Mesendoderm (in vitro differentiated cells): ENCODE measurements around the gene CD81.
"Not testable (repeated sequence)": the region's sequence is repeated elsewhere in the genome, so short reads cannot be mapped to it uniquely, and the experiment has no call there.

Experiments used
- DNase-seq: peaks from one replicate; pipeline ENCODE4 v3.0.0; 2013
- H2AK5ac ChIP-seq: 2 replicates; pipeline ENCODE4 v1.6.1; 2013; ENCODE audit warnings: low read length, inconsistent platforms
- H2BK120ac ChIP-seq: 2 replicates; pipeline ENCODE4 v1.6.1; 2013; ENCODE audit warnings: low read depth, mild to moderate bottlenecking, low read length, moderate library complexity, mixed read lengths
- H2BK15ac ChIP-seq: replicated peaks from 2 replicates; pipeline ENCODE4 v1.6.1; 2013; ENCODE audit warnings: low read depth, mild to moderate bottlenecking, moderate library complexity
- H2BK5ac ChIP-seq: 2 replicates; pipeline ENCODE4 v1.6.1; 2013; ENCODE audit warnings: low read length, inconsistent platforms
- H3K18ac ChIP-seq: 2 replicates; pipeline ENCODE4 v1.6.1; 2013; ENCODE audit warnings: mild to moderate bottlenecking, low read length, mixed read lengths
- H3K23ac ChIP-seq: one replicate; pipeline ENCODE4 v1.6.1; 2013; ENCODE audit warnings: low read length
- H3K27ac ChIP-seq: 2 replicates; pipeline ENCODE4 v1.5.1; 2013; ENCODE audit warnings: low read depth, mild to moderate bottlenecking, inconsistent platforms, low read length, moderate library complexity
- H3K27me3 ChIP-seq: 2 replicates; pipeline ENCODE4 v1.6.1; 2013; ENCODE audit warnings: low read length, control low read depth, mild to moderate bottlenecking, inconsistent platforms; ENCODE audit not compliant: insufficient read depth, poor library complexity
- H3K36me3 ChIP-seq: 2 replicates; pipeline ENCODE4 v1.6.1; 2013; ENCODE audit warnings: low read length, inconsistent platforms; ENCODE audit not compliant: control insufficient read depth, insufficient read depth
- H3K4ac ChIP-seq: one replicate; pipeline ENCODE4 v1.6.1; 2013; ENCODE audit warnings: low read depth, mild to moderate bottlenecking, low read length, moderate library complexity
- H3K4me1 ChIP-seq: 2 replicates; pipeline ENCODE4 v1.6.1; 2013; ENCODE audit warnings: low read depth, low read length, inconsistent platforms; ENCODE audit not compliant: control insufficient read depth
- H3K4me2 ChIP-seq: 2 replicates; pipeline ENCODE4 v1.6.1; 2013; ENCODE audit warnings: low read length
- H3K4me3 ChIP-seq: 2 replicates; pipeline ENCODE4 v1.5.1; 2013; ENCODE audit warnings: mild to moderate bottlenecking, low read length
- H3K56ac ChIP-seq: one replicate; pipeline ENCODE4 v1.6.1; 2013; ENCODE audit warnings: low read length
- H3K79me1 ChIP-seq: 2 replicates; pipeline ENCODE4 v1.6.1; 2013; ENCODE audit warnings: low read length, inconsistent platforms
- H3K79me2 ChIP-seq: 2 replicates; pipeline ENCODE4 v1.6.1; 2013; ENCODE audit warnings: mild to moderate bottlenecking, low read length; ENCODE audit not compliant: control insufficient read depth, insufficient read depth
- H3K9ac ChIP-seq: 2 replicates; pipeline ENCODE4 v1.6.1; 2013; ENCODE audit warnings: low read length, inconsistent platforms
- H4K5ac ChIP-seq: one replicate; pipeline ENCODE4 v1.6.1; 2013; ENCODE audit warnings: low read length
- H4K8ac ChIP-seq: one replicate; pipeline ENCODE4 v1.6.1; 2013; ENCODE audit warnings: low read depth, mild to moderate bottlenecking, control low read depth, low read length, moderate library complexity
- WGBS: extraction: QIAGEN DNeasy Blood & Tissue Kit; methylation state at CpG from one replicate; pipeline ENCODE4 v1.1.7; 2013; ENCODE audit warnings: low lambda C conversion rate, missing lambda C conversion rate; ENCODE audit not compliant: insufficient coverage; ENCODE audit errors: extremely low coverage; 5-methylcytosine and 5-hydroxymethylcytosine counted together

CD81 gene

DNA sequence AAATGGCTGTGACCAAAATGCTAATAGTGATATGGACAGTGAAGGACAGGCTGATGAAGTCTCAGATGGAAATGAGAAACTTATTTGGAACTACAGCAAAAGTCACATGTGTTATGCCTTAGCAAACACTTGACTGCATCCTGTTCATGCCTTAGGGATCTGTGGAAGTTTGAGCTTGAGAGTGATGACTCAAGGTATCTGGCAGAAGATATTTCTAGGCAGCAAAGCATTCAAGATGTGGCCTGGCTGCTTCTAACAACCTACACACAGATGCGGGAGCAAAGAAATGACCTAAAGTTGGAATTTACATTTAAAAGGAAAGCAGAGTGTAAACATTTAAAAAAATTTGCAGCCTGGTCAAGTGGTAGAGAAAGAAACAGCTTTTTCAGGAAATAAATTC is 28.1 kb upstream of the CD81 start:
- no peaks in the 10 kb centered on the region for H3K79me2 ChIP-seq
- H3K27me3 ChIP-seq, result no peaks in the 10 kb centered on the region
- no peak overlapping the region for H3K56ac ChIP-seq
- no CpG with 5 or more reads among the region's 1 CpG for WGBS
- no peak overlapping the region for H2BK15ac ChIP-seq
- no peak overlapping the region for H3K18ac ChIP-seq
- no peak overlapping the region for H2BK5ac ChIP-seq
- no peak overlapping the region for H4K8ac ChIP-seq
- no peak overlapping the region for H3K4me3 ChIP-seq
- no peak overlapping the region for H3K27ac ChIP-seq
- no peaks in the 10 kb centered on the region for H3K36me3 ChIP-seq
- no peak for DNase-seq
- H3K9ac ChIP-seq, result no peak overlapping the region
- no peak overlapping the region for H3K4ac ChIP-seq
- no peak overlapping the region for H3K23ac ChIP-seq
- no peaks in the 10 kb centered on the region for H3K79me1 ChIP-seq
- H2AK5ac ChIP-seq, result no peak overlapping the region
- no peak overlapping the region for H3K4me2 ChIP-seq
- H4K5ac ChIP-seq, result no peak overlapping the region
- no peaks in the 10 kb centered on the region for H3K4me1 ChIP-seq
- H2BK120ac ChIP-seq, result no peak overlapping the region

DNA sequence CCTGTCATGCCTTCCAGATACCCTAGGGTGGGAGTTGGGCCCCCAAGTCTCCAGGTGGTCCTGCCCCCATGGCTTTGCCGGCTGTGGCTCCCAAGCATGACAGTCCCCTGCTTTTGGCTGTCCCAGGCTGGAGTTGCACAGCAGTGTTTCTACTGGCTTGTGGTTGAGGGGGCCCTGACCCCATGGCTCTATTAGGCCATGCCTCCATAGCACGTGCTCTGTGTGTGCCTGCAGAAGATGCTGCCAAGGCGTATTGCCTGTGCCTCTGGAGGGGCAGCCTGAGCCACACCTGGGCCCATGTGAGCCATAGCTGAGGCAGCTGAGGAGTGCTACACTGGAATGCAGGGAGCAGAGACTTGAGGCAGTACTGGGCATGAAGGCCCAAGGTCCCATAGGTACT is 25.4 kb upstream of the CD81 start:
- H2AK5ac ChIP-seq, result no peak overlapping the region
- no CpG with 5 or more reads among the region's 3 CpGs for WGBS
- no peak overlapping the region for H3K4ac ChIP-seq
- no peak overlapping the region for H3K18ac ChIP-seq
- H3K79me1 ChIP-seq, result no peaks in the 10 kb centered on the region
- H3K23ac ChIP-seq, result no peak overlapping the region
- no peak overlapping the region for H3K9ac ChIP-seq
- no peak overlapping the region for H3K27ac ChIP-seq
- no peak overlapping the region for H3K56ac ChIP-seq
- no peak overlapping the region for H3K4me3 ChIP-seq
- H2BK15ac ChIP-seq, result no peak overlapping the region
- no peaks in the 10 kb centered on the region for H3K36me3 ChIP-seq
- H3K27me3 ChIP-seq, result no peaks in the 10 kb centered on the region
- no peak for DNase-seq
- H4K8ac ChIP-seq, result no peak overlapping the region
- H3K4me2 ChIP-seq, result no peak overlapping the region
- no peak overlapping the region for H2BK120ac ChIP-seq
- no peak overlapping the region for H2BK5ac ChIP-seq
- H3K4me1 ChIP-seq, result no peaks in the 10 kb centered on the region
- no peaks in the 10 kb centered on the region for H3K79me2 ChIP-seq
- H4K5ac ChIP-seq, result no peak overlapping the region

DNA sequence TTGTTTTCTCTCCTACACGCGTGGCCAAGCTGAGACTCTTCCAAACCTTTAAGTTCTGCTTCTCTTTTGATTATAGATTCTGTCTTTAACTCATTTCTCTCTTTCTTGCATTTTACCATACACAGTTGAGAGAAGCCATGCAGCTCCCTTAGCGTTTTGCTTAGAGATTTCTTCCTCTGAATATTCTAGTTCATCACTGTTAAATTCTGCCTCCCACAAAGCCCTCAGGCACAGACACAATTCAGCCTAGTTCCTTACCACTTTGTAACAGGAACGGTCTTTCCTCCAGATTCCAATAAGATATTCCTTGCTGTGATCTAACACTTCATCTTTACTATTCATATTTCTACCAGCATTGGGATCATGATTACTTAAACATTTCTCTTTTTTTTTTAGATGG is 24.7 kb upstream of the CD81 start:
- Histone ChIP-seq H4K5ac (no peak overlapping the region), H2BK5ac (no peak overlapping the region), H3K27me3 (no peaks in the 10 kb centered on the region), H2AK5ac (no peak overlapping the region), H3K23ac (no peak overlapping the region), H3K4me1 (no peaks in the 10 kb centered on the region), H2BK120ac (no peak overlapping the region), H3K79me2 (no peaks in the 10 kb centered on the region), H3K4ac (no peak overlapping the region), H3K27ac (no peak overlapping the region), H3K18ac (no peak overlapping the region), H2BK15ac (no peak overlapping the region), H3K4me2 (no peak overlapping the region), H3K4me3 (no peak overlapping the region), H3K36me3 (no peaks in the 10 kb centered on the region), H3K56ac (no peak overlapping the region), H3K79me1 (no peaks in the 10 kb centered on the region), H3K9ac (no peak overlapping the region), H4K8ac (no peak overlapping the region)
- DNase-seq, result no peak
- WGBS, result no CpG with 5 or more reads among the region's 4 CpGs

DNA sequence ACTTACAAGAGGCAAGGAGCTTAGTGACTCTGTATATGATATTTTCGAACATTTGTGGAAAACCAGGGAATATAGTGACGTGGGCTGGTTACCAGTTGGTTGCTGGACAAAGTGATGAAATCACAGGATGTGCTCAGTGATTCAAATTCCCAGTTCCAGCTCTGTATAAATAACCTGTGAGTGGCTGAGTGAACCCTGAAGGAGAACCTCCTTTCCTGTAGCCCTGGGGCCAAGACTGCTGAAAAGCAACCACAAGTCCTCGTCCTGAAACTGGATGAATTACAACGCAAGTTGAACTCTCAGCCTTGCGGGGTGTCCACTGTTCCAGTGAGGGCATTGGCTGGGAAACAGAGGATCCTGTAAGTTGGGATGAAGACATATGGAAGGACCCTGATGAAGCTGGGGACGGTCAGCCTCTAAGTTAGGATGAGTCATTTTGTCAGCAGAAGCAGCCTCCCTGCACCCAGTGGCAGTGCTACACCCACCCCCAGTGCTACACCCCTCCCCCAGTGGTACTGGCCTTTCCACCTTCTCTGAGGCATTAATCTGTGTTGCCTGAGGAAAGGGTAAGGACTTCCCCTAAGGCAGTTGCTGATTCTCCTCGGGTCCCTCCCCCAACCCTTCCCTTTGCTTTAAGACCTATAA is 22.0 kb upstream of the CD81 start:
- Histone ChIP-seq H3K36me3 (no peaks in the 10 kb centered on the region), H2BK5ac (no peak overlapping the region), H3K79me2 (no peaks in the 10 kb centered on the region), H3K56ac (no peak overlapping the region), H2BK120ac (no peak overlapping the region), H3K27ac (no peak overlapping the region), H4K5ac (no peak overlapping the region), H4K8ac (no peak overlapping the region), H3K4me2 (no peak overlapping the region), H3K4me3 (no peak overlapping the region), H3K18ac (no peak overlapping the region), H3K4ac (no peak overlapping the region), H3K79me1 (no peaks in the 10 kb centered on the region), H3K27me3 (no peaks in the 10 kb centered on the region), H2BK15ac (no peak overlapping the region), H3K23ac (no peak overlapping the region), H3K4me1 (no peaks in the 10 kb centered on the region), H2AK5ac (no peak overlapping the region), H3K9ac (no peak overlapping the region)
- WGBS, result no CpG with 5 or more reads among the region's 7 CpGs
- DNase-seq, result no peak

DNA sequence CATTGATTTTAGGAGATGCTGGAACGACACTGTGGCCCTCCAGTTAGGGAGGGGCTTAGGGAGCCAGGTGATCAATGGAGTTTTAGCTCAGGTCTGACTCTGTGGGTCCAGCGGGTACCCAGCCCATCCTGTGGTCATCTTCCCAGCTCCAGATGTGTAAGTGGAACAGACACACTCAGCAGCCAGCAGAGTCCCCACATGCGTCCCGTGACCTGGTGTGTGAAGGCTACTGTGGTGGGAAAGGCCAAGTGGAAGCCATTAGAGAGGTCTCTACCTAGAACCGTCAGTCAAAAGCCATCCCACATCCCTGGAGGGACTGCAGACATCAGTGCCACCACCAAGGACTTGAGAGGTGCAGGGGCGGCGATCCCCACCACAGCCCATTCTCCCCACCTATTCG is 19.9 kb upstream of the CD81 start:
- WGBS, result no CpG with 5 or more reads among the region's 8 CpGs
- H3K4me2 ChIP-seq, result no peak overlapping the region
- no peak overlapping the region for H2BK5ac ChIP-seq
- no peak for DNase-seq
- no peak overlapping the region for H3K9ac ChIP-seq
- H3K56ac ChIP-seq, result no peak overlapping the region
- H2AK5ac ChIP-seq, result no peak overlapping the region
- no peaks in the 10 kb centered on the region for H3K4me1 ChIP-seq
- H3K36me3 ChIP-seq, result no peaks in the 10 kb centered on the region
- H3K27ac ChIP-seq, result no peak overlapping the region
- H4K5ac ChIP-seq, result no peak overlapping the region
- no peak overlapping the region for H4K8ac ChIP-seq
- H2BK15ac ChIP-seq, result no peak overlapping the region
- no peaks in the 10 kb centered on the region for H3K27me3 ChIP-seq
- H3K79me1 ChIP-seq, result no peaks in the 10 kb centered on the region
- H2BK120ac ChIP-seq, result no peak overlapping the region
- H3K18ac ChIP-seq, result no peak overlapping the region
- no peaks in the 10 kb centered on the region for H3K79me2 ChIP-seq
- no peak overlapping the region for H3K23ac ChIP-seq
- no peak overlapping the region for H3K4me3 ChIP-seq
- no peak overlapping the region for H3K4ac ChIP-seq

DNA sequence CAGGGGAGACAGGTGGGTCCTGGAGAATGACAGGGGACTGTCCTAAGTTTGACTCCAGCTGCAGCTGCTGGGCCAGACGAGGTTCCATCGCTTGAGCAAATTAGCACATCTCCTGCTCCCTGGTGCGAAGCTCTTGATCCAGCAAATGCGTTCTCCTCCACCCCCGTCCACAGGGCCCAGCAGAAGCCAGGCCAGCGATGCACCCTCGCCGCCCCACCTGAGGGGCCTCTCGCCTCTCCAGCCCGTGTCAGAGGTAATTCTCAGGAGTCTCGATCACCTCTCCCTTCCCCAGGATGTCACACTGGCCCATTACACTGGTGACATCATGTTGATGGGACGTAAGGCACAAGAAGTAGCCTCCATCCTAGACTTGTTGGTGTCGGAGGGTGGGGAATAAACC is 19.5 kb upstream of the CD81 start:
- H3K27me3 ChIP-seq, H3K4me1 ChIP-seq: not testable (repeated sequence)
- WGBS, result no CpG with 5 or more reads among the region's 13 CpGs

More for the DNA sequence above, 19.5 kb upstream of the CD81 start:
- not testable (repeated sequence) for DNase-seq, H3K79me1 ChIP-seq, H3K4me2 ChIP-seq, H2BK120ac ChIP-seq, H3K36me3 ChIP-seq, H2AK5ac ChIP-seq, H2BK15ac ChIP-seq, H4K8ac ChIP-seq, H3K79me2 ChIP-seq, H3K18ac ChIP-seq, H3K23ac ChIP-seq, H3K27ac ChIP-seq, H3K9ac ChIP-seq, H3K56ac ChIP-seq, H3K4me3 ChIP-seq, H4K5ac ChIP-seq, H2BK5ac ChIP-seq, H3K4ac ChIP-seq
